Epidermal melanocyte (primary cell): ENCODE measurements around the gene TPP2.

Experiments
- DNase-seq: peaks from one replicate; pipeline ENCODE4 v3.0.0; 2011; ENCODE audit warnings: low spot score; ENCODE audit not compliant: insufficient read length

TPP2 gene

DNA sequence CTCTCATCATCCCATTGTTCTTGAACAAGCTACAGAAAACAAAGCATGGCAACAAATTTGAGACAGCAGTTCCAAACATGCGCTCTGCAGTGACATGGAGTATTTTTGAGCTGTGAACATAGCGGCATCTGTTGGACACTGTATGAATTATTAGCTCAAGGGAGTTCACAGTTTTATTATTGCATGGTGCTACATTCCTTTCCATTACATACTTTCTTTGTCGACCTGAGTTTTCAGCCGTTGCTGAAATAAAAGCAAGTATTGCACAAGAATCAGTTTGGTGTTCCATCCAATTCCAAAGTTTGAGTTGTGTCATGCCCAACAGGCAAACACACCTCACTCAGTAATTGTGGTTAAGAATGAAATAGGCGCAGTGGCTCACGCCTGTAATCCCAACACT is 128.1 kb downstream of the TPP2 start:
- no peak for DNase-seq

GRCh38 chr13:102726430-102726829 is 129.6 kb downstream of the TPP2 start:
- DNase-seq, result no peak
